PC-9 (cell line): ENCODE data around the gene PPP4R3B. TPM values are rescaled to one million over a fixed set of nuclear protein-coding genes. Genes with fewer than 3 reads are reported as not detected.

Experiments
- BruUV-seq: library from RNA; stranded (reverse); fragments of 400-500 nt; replicated peaks from 2 replicates; lab custom pipeline; 2021; lab: Mats Ljungman, UMichigan
- CTCF ChIA-PET: fragments of 300-600 bp; sonication (Branson Sonifier 250); formaldehyde crosslinking; loops from one replicate; lab custom pipeline; 2022; ENCODE audit warnings: antibody characterized with exemption; lab: Charles Lee
- POLR2A ChIA-PET: fragments of 300-600 bp; sonication (Branson Sonifier 250); formaldehyde crosslinking; loops from one replicate; lab custom pipeline; 2022; ENCODE audit warnings: antibody characterized with exemption; ENCODE audit not compliant: unreplicated experiment; lab: Charles Lee
- DNase-seq, 2 experiments: peaks; one replicate each; pipeline versions ENCODE4 v3.0.0 to v3.0.0-alpha.2; 2015 to 2022; ENCODE audit warnings: mixed read lengths in 1 of 2
- H2AFZ ChIP-seq: fragments of 200-600 bp; sonication (generic); 2 replicates; pipeline ENCODE4 v1.8.1; 2017; ENCODE audit warnings: antibody characterized with exemption
- H3F3A ChIP-seq: fragments of 200-600 bp; sonication (generic); 2 replicates; pipeline ENCODE4 v1.8.1; 2017; ENCODE audit warnings: antibody characterized with exemption, mild to moderate bottlenecking, low read depth; ENCODE audit not compliant: insufficient read depth
- H3K27ac ChIP-seq: fragments of 200-600 bp; sonication (generic); 2 replicates; pipeline ENCODE4 v1.6.1; 2016; ENCODE audit warnings: mixed run types
- H3K27me3 ChIP-seq: fragments of 200-600 bp; sonication (generic); 2 replicates; pipeline ENCODE4 v1.6.1; 2016; ENCODE audit warnings: low read depth, mixed run types; ENCODE audit not compliant: insufficient read depth
- H3K36me3 ChIP-seq: fragments of 200-600 bp; sonication (generic); 2 replicates; pipeline ENCODE4 v1.6.1; 2016; ENCODE audit warnings: low read depth, mixed run types
- H3K4me1 ChIP-seq: fragments of 200-600 bp; sonication (generic); replicated peaks from 2 replicates; pipeline ENCODE4 v1.6.1; 2016; ENCODE audit warnings: mixed run types; ENCODE audit not compliant: insufficient read depth
- H3K4me2 ChIP-seq: fragments of 200-600 bp; sonication (generic); 2 replicates; pipeline ENCODE4 v1.6.1; 2017; ENCODE audit warnings: mixed run types
- H3K4me3 ChIP-seq: fragments of 200-600 bp; sonication (generic); 2 replicates; pipeline ENCODE4 v1.6.1; 2016; ENCODE audit warnings: mixed run types
- H3K79me2 ChIP-seq: fragments of 200-600 bp; sonication (generic); 2 replicates; pipeline ENCODE4 v1.6.1; 2017; ENCODE audit warnings: low read depth, mixed run types
- H3K9me2 ChIP-seq: fragments of 200-600 bp; sonication (generic); 2 replicates; pipeline ENCODE4 v1.8.1; 2017; ENCODE audit warnings: mild to moderate bottlenecking; ENCODE audit not compliant: insufficient read depth
- H3K9me3 ChIP-seq: fragments of 200-600 bp; sonication (generic); 2 replicates; pipeline ENCODE4 v1.8.1; 2016; ENCODE audit warnings: low read depth; ENCODE audit not compliant: insufficient read depth
- H4K20me1 ChIP-seq: fragments of 200-600 bp; sonication (generic); 2 replicates; pipeline ENCODE4 v1.8.1; 2017; ENCODE audit not compliant: insufficient read depth
- CTCF ChIP-seq: fragments of 200-600 bp; sonication (generic); conservative IDR thresholded peaks from 2 replicates; pipeline ENCODE4 v1.6.1; 2017; ENCODE audit warnings: mixed run types, antibody characterized with exemption, mild to moderate bottlenecking, moderate library complexity
- EZH2 ChIP-seq: fragments of 200-600 bp; sonication (generic); IDR thresholded peaks from 2 replicates; pipeline ENCODE4 v1.8.0; 2017; ENCODE audit warnings: antibody characterized with exemption, low read depth
- intact Hi-C: fragments of 100-400 bp; cut with micrococcal nuclease; formaldehyde crosslinking; loops from one replicate; pipeline ENCODE4 v1.10.0; 2022; ENCODE audit not compliant: unreplicated experiment
- total RNA-seq: library from RNA; stranded (reverse); gene quantifications from 2 replicates; pipeline ENCODE4 v1.2.3, GENCODE V29; 2021

The PPP4R3B gene
- total RNA-seq, 1 experiment from 2014 or later: 66.2 TPM

- H4K20me1 ChIP-seq: peaks cover 49% of the 10 kb centered on the region
- intact Hi-C loops: no loop called here
- no peaks in the 10 kb centered on the region for H3K27me3 ChIP-seq
- no TSS peak for BruUV-seq
- DNase-seq: no peak
- ChIA-PET CTCF (no interaction called here), POLR2A (no interaction called here)
- H3K4me2 ChIP-seq: no peak overlapping the region
- no peaks in the 10 kb centered on the region for H3K4me1 ChIP-seq
- H3K27ac ChIP-seq: no peak overlapping the region
- H3K9me3 ChIP-seq: no peaks in the 10 kb centered on the region
- no peak overlapping the region for H2AFZ ChIP-seq
- peaks cover 26% of the 10 kb centered on the region; the same call in 1 of the 2 replicates for H3F3A ChIP-seq
- no peak for TF ChIP-seq CTCF
- H3K9me2 ChIP-seq: no peaks in the 10 kb centered on the region
- H3K36me3 ChIP-seq: peaks cover 18% of the 10 kb centered on the region; the same call in 1 of the 2 replicates
- no peak overlapping the region for H3K4me3 ChIP-seq
- peaks cover 87% of the 10 kb centered on the region for H3K79me2 ChIP-seq
Observed at GRCh38 chr2:55607717-55608116, 9.7 kb downstream of the PPP4R3B start.

GRCh38 chr2:55604027-55604565 lies 13.3 kb downstream of the PPP4R3B start:
- H3K4me1 ChIP-seq: no peaks in the 10 kb centered on the region
- 0 out of 2 replicates have a peak, but pooled peaks cover 7% of the 10 kb centered on the region for H3F3A ChIP-seq
- DNase-seq: no peak
- H3K4me2 ChIP-seq: no peak overlapping the region
- no peak overlapping the region for H2AFZ ChIP-seq
- no peak overlapping the region for H3K4me3 ChIP-seq
- no peaks in the 10 kb centered on the region for H3K9me2 ChIP-seq
- TF ChIP-seq CTCF: no peak
- no peaks in the 10 kb centered on the region for H3K9me3 ChIP-seq
- CTCF ChIA-PET: no interaction called here
- H3K79me2 ChIP-seq: peaks cover 82% of the 10 kb centered on the region
- peak overlapping the region; percentile 3 for H3K27ac ChIP-seq
- POLR2A ChIA-PET: interaction anchor here (0.6 kb wide), 1 partner anchor 324 kb away, joined by 3 read pairs; no protein-coding TSS in a partner anchor
- 0 out of 2 replicates have a peak, but pooled peaks cover 6% of the 10 kb centered on the region for H3K36me3 ChIP-seq
- no TSS peak for BruUV-seq
- H3K27me3 ChIP-seq: no peaks in the 10 kb centered on the region
- peaks cover 64% of the 10 kb centered on the region for H4K20me1 ChIP-seq
- intact Hi-C loops: no loop called here

- peaks cover 75% of the 10 kb centered on the region for H3K79me2 ChIP-seq
- no peak overlapping the region for H3K27ac ChIP-seq
- intact Hi-C loops: no loop called here
- no peak for DNase-seq
- H3K9me3 ChIP-seq: no peaks in the 10 kb centered on the region
- POLR2A ChIA-PET: no interaction called here
- H3K4me2 ChIP-seq: no peak overlapping the region
- H4K20me1 ChIP-seq: peaks cover 62% of the 10 kb centered on the region
- CTCF ChIA-PET: interaction anchor here (0.6 kb wide), 1 partner anchor 48 kb away, joined by 7 read pairs; no protein-coding TSS in a partner anchor
- peaks cover 28% of the 10 kb centered on the region for H3K36me3 ChIP-seq
- no peak overlapping the region for H3K4me3 ChIP-seq
- no peak overlapping the region for H2AFZ ChIP-seq
- BruUV-seq: no TSS peak
- no peaks in the 10 kb centered on the region for H3K27me3 ChIP-seq
- no peaks in the 10 kb centered on the region for H3K4me1 ChIP-seq
- 0 out of 2 replicates have a peak, but pooled peaks cover 7% of the 10 kb centered on the region for H3F3A ChIP-seq
- no peaks in the 10 kb centered on the region for H3K9me2 ChIP-seq
- TF ChIP-seq CTCF (no peak), EZH2 (no peak)
Observed at GRCh38 chr2:55601849-55602248, 15.6 kb downstream of the PPP4R3B start.
